Umbilical cord (tissue), 2 donors: ENCODE data around the gene SH3RF1. TPM values are rescaled to one million over a fixed set of nuclear protein-coding genes. Genes with fewer than 3 reads are reported as not detected.

ENCODE experiments used
- DNase-seq: peaks from one replicate; pipeline ENCODE4 v3.0.0-alpha.2; 2015; ENCODE audit warnings: low spot score
- total RNA-seq: library from RNA; depleted of rRNA; stranded (reverse); fragments of >200 nt; gene quantifications from one replicate; pipeline ENCODE4 v1.2.3, GENCODE V29; 2014; ENCODE audit warnings: low replicate concordance; ENCODE audit not compliant: insufficient read depth

The SH3RF1 gene
- total RNA-seq, 1 donor from 2014 or later = 11.6 TPM

DNA sequence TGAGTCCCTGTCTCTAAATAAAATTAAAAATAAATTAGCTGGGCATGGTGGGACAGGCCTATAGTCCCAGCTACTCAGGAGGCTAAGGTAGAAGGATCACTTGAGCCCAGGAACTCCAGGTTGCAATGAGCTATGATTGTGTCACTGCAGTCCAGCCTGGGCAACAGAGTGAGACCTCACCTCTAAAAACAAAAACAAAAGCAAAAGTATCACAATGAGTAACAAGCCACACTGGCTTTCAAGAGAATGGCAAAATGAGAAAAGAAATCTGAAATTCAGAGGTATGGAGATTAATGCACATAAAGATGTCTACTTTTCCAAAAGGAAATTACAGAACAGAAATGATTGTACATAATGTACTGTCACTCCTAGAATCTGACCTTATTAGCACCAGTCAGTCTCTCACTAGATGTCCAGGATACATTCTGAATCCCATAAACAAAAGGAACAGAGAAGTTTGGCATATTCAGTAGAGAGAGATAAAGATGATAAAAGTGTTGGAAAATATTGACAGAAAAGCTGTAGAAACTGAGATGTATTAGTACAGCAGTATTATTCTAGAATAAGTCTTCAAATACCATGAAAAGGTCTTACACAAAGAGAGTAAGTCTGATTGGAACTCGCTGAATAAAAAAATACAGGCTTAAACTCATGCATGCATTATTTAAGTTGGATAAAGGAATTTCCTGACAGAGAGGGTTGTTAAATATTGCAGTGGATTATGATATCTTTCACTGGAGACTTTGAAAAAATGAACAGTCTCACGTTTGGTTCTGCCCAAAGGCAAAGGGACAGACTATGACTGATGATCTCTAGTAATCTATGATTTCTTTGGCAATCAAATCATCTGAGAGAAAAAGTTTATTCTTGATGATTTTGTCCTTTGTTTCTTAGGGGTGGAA lies 102.5 kb downstream of the SH3RF1 start:
- peak; percentile 36 for DNase-seq

DNA sequence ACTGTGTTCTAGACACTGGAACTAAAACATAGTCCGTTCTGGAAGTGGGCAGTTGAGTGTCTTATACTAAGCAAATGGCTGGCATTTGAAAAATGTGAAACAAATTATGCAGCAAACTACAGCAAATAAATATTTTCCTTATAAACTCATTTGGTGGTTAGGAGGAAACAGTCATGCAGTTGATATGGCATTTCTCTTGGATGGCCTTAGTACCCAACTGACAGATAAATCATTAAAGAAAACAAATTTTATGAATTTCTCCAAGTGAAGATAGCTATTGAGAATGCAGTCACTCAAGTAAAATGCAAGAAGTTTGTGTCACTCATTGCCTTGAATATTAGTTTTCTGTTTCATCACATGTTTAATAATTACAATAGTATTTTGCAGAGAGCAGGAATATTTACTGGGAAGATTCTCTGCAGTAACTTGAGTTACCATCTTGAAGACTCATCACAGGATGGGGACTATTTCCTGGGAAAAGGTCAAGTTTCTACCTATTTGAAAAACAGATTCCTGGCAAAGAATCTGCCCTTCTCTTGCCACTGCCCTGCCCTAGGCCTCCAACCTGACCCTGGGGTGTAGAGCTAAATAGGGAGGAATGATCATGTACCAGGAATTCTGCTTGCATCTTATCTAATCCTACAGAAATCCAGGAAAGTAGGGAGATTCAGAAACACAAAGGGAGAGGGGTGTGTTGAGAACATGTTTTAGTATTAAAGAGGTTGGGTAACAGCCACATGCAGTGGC lies 105.9 kb downstream of the SH3RF1 start:
- peak; percentile 48 for DNase-seq

DNA sequence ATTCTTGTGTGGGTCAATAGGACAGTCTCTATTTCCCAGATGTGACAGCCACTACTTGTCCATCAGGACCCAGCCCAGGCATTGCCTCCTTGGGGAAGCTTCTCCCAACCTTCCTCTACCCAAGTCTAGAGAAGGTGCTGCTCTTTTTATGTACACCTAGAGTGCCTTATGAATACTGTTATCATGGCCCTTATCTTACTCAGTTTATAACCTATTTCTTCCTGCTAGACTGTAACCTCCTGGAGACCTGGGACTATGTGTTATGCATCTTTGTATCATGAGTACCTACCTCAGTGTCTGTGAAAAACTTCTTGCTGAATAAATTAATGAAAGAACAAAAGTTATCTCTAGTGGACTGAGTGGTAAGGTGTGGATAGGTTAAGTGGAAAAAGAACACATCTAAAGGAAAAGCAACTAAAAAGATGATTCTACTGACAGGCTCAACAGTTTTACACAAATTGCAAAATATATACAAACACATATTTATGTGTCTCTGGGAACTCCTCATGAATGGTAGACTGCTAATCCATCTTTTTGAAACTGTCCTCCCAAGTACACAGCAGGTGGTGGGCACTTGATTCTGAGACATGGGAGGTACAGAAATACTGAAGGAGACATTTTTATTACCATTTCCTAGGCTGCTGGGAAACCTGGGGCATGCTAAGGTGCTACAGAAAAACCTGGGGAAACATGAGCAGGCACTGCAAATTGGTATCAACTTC lies 106.6 kb downstream of the SH3RF1 start:
- no peak for DNase-seq

DNA sequence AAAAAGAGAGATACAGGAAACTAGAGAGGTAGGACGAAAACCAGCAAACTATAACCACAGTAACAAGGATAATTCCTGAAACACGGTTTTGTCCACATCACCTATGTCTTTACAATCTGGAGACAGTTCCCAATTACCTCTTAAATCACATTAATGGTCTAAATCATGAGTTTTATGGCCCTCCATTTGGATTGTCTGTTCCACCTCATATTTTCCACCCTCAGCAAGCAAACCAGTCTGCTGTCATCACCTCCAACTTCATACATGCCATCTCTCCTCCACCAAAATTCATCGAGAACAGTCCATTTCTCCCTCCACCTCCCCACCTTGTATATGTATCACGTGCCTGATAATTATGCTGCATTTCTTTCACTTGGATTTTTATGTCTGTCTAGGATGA lies 107.3 kb downstream of the SH3RF1 start:
- DNase-seq = no peak

DNA sequence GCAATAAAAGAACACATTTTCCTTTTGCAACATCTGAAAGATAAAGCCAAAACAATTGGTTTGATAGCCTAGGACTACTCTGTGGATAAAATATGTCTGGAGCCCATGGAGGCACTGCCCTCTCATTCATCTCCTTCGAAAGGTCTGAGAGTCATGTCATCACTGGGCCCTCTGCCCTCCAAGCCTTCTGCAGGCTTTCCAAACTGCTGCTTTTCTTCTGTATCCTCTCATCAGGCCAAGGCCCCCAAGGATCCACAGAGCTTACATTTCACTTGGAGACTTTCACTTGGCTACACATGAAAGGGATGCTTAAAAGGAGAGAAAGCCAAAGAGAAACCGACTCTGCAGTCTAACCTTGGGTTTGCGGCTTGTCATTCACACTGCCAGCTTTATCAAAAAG lies 109.9 kb downstream of the SH3RF1 start:
- peak; percentile 96 for DNase-seq

DNA sequence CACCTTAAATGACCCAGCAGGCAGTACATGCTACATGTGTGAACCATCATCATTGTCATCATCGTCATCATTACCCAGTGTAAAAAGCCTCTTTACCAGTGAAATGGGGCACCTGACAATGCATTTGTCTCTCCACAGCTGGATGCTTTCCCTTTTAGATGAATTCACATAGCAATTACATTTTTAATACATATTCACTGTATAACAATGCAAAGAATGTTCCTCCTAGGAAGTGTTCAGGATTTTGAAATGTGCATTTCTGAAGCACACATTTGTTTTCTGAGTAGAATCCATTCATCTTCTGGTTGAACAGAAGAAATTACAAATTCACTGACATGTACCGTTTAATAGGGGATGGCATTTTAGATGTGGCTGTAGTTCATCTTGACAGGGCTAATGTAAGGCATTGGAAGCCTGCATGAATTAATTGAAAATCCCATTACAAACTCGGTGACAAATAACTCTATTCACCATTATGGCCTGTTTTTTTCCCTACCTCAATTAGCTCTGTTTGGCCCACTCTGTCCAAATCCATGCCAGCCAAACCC lies 111.1 kb downstream of the SH3RF1 start:
- no peak for DNase-seq

DNA sequence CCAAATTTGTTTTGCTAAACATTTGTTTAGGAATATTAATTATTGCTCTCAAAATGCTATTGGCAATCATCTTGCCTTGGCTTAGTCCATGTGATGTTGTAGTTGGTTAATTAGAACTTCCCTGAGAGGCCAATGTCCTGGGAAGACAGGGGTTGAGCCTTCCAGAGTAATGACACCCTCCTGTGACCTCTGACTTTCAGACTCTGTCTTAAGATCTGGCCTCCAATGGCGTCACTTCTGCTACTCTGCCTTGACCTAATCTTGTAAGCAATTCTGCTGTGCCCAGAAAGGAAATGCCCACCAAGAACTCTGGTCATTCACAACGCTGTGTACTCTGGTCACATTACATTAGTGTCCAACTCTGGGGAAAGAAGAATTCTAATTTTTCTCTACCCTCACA lies 111.9 kb downstream of the SH3RF1 start:
- DNase-seq = no peak

DNA sequence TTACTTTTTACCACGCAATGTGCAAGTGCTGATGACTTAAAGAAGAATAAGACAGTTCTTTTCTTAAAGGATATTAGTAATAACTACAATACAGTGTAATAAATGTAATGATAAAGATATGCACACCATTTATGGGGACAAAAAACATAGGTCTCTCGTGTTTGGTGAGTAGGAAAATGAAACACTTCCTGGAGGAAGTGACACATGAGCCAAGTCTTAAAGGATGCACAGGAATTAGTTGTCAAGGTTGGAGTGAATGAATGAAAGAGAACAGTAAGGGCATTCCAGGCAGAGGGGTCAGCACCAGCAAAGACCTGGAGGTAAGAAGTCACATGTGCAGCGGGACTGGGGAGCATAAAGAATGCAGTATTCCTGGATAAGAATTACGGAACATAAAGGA lies 112.7 kb downstream of the SH3RF1 start:
- no peak for DNase-seq

DNA sequence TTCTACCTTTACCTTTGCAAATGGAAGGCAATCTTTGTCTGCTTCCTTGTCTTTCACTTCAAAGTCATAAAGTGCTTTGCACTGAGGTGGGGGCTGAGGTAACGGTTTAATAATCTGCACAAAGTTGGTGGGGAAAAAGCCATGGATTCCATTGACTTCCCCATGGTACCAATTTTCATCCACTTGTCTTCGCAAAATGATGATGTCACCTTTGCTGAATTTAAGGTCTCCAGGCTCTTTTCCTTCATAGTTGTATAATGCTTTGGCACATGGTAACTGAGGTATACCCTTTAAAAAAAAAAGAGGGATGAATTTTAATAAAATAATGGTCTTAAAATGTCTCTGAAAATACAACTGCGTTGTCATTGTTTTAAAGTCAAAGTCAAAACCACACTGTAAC lies 114.4 kb downstream of the SH3RF1 start:
- DNase-seq = no peak

DNA sequence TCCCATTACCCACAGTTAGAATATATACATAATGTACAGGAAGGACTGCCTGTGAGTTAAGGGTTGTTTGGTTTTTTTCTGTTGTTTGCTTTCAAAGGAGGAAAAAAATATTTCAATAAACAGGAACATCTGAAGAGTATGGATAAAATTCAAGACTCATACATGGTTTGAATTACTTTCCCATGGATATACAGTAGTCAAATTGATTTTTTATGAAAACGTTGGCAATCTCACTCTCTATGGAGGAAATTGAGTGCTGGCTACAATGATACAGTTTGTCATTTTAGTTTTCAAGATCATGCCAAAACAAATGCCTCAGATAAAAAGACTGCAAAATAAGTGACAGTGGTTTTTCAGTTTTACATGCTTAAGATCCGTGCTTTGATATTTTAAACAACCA lies 116.6 kb downstream of the SH3RF1 start:
- DNase-seq = peak; percentile 66

DNA sequence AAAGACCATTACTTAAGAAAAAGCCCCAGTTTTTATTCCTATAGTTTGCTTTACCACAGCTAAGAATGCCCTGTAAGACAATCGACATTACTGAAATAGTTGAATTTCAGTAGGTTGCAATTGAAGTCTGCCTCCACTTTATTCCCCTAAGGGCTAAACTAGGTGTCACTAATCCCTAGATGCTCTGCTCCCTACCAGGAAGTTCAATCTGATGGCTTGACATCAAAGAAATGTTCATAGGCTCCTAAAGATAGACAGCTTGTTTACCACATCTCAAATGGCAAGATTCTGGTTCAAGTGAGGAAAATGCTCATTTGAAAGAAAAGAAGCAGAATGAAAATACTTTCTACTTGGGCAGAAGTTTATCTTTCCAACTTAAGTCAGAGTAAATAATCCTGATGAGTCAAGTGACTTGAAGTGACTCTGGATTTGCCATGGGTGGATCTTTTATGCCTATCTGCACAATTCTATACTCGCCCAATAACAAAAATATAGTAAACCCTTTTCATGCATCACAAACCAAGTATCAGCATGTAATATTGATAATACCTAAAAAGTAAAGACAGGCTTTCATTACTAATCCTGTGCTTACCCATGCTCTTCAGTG lies 117.2 kb downstream of the SH3RF1 start:
- peak; percentile 74 for DNase-seq

DNA sequence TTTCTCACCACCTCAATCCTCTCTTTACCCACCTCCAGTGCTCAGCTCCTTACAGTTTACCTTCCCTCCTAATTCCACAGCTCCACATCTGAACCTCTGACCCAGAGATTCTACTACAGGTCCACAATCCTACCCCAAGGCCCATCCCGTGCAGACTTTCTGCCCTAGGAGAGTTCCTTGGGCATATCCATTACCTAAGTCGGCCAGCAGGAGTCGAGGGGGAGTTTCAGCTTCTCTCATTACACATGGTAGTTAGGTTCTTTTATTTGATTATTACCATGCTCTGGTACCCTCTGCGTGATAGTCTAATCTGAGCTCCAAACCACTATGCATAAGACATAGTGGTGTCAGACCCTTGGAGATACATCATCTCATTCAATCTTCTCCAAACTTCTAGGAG lies 117.9 kb downstream of the SH3RF1 start:
- DNase-seq = no peak

DNA sequence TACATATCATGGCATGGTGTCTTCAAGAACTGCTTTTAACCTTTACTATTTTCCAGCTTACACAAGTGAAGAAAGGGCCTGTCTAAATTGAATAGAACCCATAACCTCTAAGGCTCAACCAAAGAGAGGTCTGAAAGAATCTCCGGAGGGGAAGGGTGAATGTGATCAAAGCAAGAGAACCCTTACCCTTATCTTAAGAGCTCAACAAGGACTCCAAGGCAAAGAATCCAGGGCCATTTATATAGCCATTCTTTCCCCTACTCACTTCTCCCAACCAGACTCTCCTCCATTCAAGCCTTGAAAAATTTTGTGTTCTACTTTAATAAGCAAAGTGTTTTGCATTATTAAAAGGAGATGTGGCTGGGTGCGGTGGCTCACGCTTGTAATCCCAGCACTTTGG lies 118.7 kb downstream of the SH3RF1 start:
- DNase-seq = no peak

DNA sequence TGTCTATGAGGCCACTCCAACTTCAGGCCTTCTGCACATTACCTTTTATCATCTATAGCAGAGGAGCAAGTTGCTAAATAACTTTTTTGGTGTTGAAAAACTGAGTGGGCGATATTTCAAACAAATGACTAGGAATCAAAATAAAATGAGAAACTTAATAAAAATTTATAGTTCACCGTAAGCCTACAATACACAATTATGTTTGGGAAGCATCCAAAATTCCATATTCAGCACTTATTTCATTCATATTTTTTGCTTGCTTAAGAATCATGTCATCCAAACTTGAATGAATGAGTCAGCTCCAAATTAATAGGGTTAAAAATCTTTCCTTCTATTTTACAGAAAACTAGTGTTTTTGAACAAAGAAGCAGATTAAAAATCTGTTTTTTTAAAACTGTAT lies 119.1 kb downstream of the SH3RF1 start:
- no peak for DNase-seq

DNA sequence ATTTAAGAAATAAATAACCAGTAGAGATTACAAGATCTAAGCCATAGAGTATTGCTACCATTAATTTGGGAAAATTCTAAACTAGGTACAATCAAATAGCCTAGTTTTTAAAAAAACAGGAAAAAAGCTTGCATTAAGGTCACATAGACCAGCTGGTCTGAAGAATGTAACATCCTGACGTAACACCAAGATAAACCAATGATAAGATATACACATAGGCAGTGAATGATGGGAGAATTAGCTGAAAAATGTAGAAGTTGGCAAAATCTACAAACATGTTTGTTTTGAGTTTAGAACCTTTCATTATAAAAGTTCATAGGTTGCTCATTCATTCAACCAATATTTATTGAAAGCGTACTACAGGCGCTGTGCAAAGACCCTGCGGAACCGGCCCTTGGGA lies 120.0 kb downstream of the SH3RF1 start:
- DNase-seq = no peak

DNA sequence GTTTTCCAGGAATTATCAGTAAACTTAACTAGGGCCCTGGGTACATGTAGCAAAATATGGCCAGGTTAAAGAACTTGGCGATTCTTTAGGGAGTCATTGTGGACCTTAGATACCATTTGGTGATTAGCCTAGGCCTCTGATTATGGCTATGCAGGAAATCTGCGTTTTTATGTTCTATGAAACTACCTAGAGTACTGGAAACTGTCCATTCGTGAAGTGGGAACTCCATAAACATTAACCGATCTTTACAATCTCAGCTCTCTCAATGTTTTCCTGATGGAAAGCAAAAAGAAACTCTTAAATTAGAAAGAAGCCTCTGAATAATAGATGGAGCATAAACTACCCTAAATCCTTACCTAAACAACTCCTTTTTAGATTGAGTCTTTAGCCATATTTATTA lies 121.9 kb downstream of the SH3RF1 start:
- no peak for DNase-seq

DNA sequence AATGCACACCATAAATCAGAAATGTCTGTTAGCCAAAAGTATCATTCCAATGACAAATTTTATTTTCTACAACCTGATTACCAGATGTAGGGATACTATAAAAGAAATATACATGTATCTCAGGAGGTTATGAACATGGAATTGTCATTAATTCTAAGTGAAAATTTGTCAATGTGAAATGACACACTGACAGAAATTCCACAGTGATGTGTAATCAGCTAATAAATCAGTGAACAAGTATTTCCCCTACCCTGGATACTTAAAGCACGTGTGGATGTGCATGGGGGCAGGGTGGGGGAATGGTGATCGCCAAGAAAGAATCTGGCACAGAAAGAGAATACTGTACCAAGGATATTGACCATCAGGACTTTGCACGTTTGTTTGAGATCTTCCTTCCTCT lies 123.6 kb downstream of the SH3RF1 start:
- DNase-seq = no peak

DNA sequence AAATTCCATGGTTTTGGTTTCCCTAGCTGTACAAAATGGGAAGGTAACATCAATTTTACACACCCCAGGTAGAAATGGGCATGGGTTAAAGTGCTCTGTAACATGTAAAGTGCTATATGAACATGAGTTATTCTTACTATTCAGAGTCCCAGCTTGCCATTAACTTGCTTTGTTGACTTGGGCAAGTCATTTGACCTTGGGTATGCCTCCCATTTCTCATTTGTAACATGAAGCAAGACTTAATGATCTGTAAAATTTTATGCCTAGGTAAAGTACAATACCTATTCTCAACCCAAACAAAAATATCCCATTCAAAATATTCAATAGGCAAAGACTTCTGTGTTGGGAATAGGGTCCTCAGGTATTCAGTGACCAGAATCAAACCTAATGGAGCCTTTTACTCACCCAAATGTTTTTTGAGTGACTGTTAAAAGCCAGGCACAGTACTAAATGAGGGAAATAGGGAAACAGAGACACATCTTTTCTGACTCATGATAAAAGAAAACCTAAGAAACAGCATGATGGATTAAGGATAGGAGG lies 126.6 kb downstream of the SH3RF1 start:
- no peak for DNase-seq

DNA sequence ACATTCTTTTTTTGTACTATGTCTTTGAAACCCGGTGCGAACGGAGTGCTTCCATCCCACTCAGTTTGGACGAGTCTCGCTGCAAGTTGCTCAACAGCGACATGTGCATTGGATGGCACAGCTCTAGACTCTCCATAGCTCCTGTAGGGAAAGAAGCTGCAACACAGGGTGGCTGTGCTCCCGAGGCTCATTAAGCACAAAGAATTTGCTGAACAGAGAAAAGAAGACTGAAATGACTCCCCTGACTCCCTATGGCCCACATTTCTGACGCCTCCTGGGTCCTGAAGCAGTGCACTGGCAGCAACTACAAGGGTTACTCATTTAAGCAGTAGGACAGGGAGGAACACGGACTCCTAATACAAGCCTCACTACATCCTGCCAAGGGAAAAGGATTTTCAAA lies 127.4 kb downstream of the SH3RF1 start:
- DNase-seq = no peak

DNA sequence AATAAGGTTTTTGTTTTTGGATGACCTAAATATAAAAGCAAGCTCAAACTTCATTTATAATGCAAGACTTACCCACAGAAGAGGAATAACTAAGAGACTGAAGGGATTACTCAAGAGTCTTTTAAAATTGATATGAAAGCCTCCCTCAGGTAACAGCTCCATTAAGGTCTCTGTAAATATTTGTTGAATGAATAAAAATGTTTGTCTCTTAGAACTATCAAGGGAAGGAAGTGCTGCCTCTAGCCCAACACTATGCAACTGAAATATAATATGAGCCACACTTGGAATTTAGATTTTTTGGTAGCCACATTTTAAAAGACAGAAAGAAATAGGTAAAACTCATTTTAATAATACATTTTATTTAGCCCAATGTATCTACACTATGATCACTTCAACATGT lies 127.8 kb downstream of the SH3RF1 start:
- no peak for DNase-seq

DNA sequence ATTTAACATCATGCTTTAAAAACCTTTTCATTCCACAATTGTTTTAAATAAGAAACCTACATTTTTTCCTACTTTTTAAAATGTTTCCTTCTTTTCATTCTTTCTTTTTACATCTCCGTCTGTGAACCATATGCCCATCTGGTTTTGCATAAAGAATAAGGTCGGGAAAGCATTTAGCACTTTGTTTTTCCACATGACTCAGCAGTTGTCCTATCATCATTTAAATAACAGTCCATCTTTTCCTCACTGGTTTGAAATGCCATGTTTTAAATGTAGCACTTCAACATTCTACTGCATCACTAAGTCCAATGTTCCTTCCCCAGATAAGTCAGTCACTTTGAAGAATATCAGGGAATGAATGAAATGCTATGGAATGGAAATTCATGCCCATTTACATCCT lies 128.4 kb downstream of the SH3RF1 start:
- DNase-seq = no peak
